ENCODE measurements around the gene LRRK2. TPM values are rescaled to one million over a fixed set of nuclear protein-coding genes. Genes with fewer than 3 reads are reported as not detected.

The LRRK2 gene
- polyA plus RNA-seq, 1 donor: 26.7 TPM

Other genes starting within 250 kb of the LRRK2 start
- gene SLC2A13, start 118.9 kb upstream of the LRRK2 start, polyA plus RNA-seq (ENCODE audit: insufficient read length): 12.5 TPM